ENCODE data around the gene TGFBR3.

DNA sequence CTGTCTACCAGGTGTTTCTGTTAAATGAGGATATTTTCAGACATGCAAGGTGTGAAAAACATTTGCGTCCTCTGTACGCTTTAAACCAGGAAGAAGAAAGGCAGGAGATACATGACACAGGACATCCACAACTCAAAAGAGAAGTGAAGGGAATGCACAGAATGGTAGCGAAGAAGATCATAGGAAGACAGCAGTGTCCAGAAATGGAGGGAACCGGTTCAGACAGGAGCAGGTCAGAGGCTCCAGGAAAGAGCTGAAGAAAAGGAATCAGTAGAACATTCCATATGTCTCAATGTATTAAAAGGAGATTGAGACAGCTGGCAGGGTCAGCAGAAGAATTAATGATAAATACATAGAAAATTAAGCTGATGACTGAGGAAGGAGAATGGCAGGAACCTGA, 194.4 kb downstream of the TGFBR3 start:
- TF ChIP-seq, protein P1, sequence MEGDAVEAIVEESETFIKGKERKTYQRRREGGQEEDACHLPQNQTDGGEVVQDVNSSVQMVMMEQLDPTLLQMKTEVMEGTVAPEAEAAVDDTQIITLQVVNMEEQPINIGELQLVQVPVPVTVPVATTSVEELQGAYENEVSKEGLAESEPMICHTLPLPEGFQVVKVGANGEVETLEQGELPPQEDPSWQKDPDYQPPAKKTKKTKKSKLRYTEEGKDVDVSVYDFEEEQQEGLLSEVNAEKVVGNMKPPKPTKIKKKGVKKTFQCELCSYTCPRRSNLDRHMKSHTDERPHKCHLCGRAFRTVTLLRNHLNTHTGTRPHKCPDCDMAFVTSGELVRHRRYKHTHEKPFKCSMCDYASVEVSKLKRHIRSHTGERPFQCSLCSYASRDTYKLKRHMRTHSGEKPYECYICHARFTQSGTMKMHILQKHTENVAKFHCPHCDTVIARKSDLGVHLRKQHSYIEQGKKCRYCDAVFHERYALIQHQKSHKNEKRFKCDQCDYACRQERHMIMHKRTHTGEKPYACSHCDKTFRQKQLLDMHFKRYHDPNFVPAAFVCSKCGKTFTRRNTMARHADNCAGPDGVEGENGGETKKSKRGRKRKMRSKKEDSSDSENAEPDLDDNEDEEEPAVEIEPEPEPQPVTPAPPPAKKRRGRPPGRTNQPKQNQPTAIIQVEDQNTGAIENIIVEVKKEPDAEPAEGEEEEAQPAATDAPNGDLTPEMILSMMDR (IDR thresholded peaks at IDR 0.05): no peak
- TF ChIP-seq POLR2AphosphoS5 (IDR thresholded peaks at IDR 0.05) (no peak), EP300 (IDR thresholded peaks at IDR 0.05) (no peak)

Measured in stomach (tissue), 4 donors.